Esophagus muscularis mucosa (tissue), 4 donors: Measurements from ENCODE around the gene GCLC.

Experiments used
- CTCF ChIP-seq, 3 experiments: fragments of 200-600 bp in 2 of 3; fragments of 450-650 bp in 1 of 3; sonication (generic) in 2 of 3; IDR thresholded peaks; one replicate each; pipeline ENCODE4 v1.5.1; 2017 to 2019; ENCODE audit warnings: antibody characterized with exemption in 3 of 3, mild to moderate bottlenecking in 2 of 3, moderate library complexity in 1 of 3
- EP300 ChIP-seq: sonication (generic); formaldehyde crosslinking; IDR thresholded peaks from one replicate; pipeline ENCODE4 v1.6.1; 2017; ENCODE audit warnings: antibody characterized with exemption
- POLR2AphosphoS5 ChIP-seq, 2 donors: sonication (generic); formaldehyde crosslinking; IDR thresholded peaks; one replicate each; pipeline ENCODE4 v1.6.1; 2017; ENCODE audit warnings: antibody characterized with exemption in 2 of 2

GRCh38 chr6:53543359-53544216 is 1.3 kb downstream of the GCLC start:
- TF ChIP-seq CTCF (IDR thresholded peaks at IDR 0.05) = no peak
- no peak for TF ChIP-seq EP300
- no peak for TF ChIP-seq POLR2AphosphoS5 (IDR thresholded peaks at IDR 0.05)
